Colonic mucosa (tissue), 4 donors: ENCODE measurements around the gene ITGA11. TPM values are rescaled to one million over a fixed set of nuclear protein-coding genes. Genes with fewer than 3 reads are reported as not detected.
A peak's percentile ranks its signal among the peaks of the same experiment; 100 is the strongest.

ENCODE experiments used
- DNase-seq: peaks from one replicate; pipeline ENCODE4 v3.0.0-alpha.2; 2020
- H3K27ac ChIP-seq: fragments of 200-600 bp; one replicate; pipeline ENCODE4 v1.8.0; 2021
- H3K27me3 ChIP-seq: fragments of 200-600 bp; one replicate; pipeline ENCODE4 v1.8.0; 2021
- H3K36me3 ChIP-seq: fragments of 200-600 bp; one replicate; pipeline ENCODE4 v1.8.0; 2021
- H3K4me1 ChIP-seq: fragments of 200-600 bp; one replicate; pipeline ENCODE4 v1.8.0; 2021; ENCODE audit warnings: mild to moderate bottlenecking
- H3K4me3 ChIP-seq: fragments of 200-600 bp; one replicate; pipeline ENCODE4 v1.8.0; 2021
- H3K9ac ChIP-seq, 2 donors: one replicate each; pipeline ENCODE4 v1.7.0; 2013; ENCODE audit warnings: control low read depth in 2 of 2, low read depth in 2 of 2, low read length in 2 of 2
- H3K9me3 ChIP-seq: fragments of 200-600 bp; one replicate; pipeline ENCODE4 v1.8.0; 2021
- intact Hi-C: fragments of 100-400 bp; cut with DNase I; formaldehyde crosslinking; loops from one replicate; pipeline ENCODE4 v1.14.1; 2022
- total RNA-seq, 2 donors: library from RNA; stranded (reverse); fragmentation: NEBNext Ultra II Directional in 1 of 2; extraction: Animal tissue kit (Norgen Biotek cat#: 25700) in 1 of 2; gene quantifications; one replicate each; pipeline ENCODE4 v1.2.1, GENCODE V29; 2021
- TF ChIP-seq, protein P1 (sequence below): fragments of 200-600 bp; IDR thresholded peaks from one replicate; pipeline ENCODE4 v1.8.0; 2022; ENCODE audit warnings: antibody characterized with exemption, mild to moderate bottlenecking
- donor health status: healthy.
- donor health status: DM: no; HTN: no; CAD: no.
- donor health status: DM: no; HTN: no; CAD: no.

ITGA11 gene
- total RNA-seq, 2 donors from 2014 or later: 2.4 to 4.1 TPM

- Histone ChIP-seq H3K4me3 (no peak overlapping the region), H3K27ac (no peak overlapping the region), H3K36me3 (no peaks in the 10 kb centered on the region), H3K9me3 (no peaks in the 10 kb centered on the region), H3K9ac (no peak overlapping the region), H3K4me1 (no peaks in the 10 kb centered on the region), H3K27me3 (no peaks in the 10 kb centered on the region)
- TF ChIP-seq, protein P1, sequence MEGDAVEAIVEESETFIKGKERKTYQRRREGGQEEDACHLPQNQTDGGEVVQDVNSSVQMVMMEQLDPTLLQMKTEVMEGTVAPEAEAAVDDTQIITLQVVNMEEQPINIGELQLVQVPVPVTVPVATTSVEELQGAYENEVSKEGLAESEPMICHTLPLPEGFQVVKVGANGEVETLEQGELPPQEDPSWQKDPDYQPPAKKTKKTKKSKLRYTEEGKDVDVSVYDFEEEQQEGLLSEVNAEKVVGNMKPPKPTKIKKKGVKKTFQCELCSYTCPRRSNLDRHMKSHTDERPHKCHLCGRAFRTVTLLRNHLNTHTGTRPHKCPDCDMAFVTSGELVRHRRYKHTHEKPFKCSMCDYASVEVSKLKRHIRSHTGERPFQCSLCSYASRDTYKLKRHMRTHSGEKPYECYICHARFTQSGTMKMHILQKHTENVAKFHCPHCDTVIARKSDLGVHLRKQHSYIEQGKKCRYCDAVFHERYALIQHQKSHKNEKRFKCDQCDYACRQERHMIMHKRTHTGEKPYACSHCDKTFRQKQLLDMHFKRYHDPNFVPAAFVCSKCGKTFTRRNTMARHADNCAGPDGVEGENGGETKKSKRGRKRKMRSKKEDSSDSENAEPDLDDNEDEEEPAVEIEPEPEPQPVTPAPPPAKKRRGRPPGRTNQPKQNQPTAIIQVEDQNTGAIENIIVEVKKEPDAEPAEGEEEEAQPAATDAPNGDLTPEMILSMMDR: no peak
- intact Hi-C loops: no loop called here
- DNase-seq: no peak
Observed at GRCh38 chr15:68311859-68312557, 120.0 kb downstream of the ITGA11 start.

DNA sequence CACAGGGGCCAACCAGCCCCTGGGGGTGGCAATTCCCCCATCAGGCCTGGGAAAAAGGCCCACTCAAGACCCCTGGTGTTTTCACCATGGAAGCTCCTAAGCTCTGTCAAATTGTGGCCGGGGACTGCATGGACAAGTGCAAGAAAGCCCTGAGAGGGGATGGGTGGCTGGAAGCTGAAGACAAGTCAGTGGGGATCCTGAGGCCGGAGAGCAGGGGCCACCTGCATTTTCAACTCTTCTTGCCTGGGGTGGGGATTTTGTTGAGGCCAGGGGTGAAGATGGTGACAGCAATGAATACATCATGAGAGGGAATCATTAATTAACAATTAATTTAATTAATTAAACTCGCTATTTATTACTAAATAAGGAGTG, 120.5 kb downstream of the ITGA11 start:
- H3K27me3 ChIP-seq: no peaks in the 10 kb centered on the region
- H3K9ac ChIP-seq: no peak overlapping the region
- H3K9me3 ChIP-seq: no peaks in the 10 kb centered on the region
- H3K36me3 ChIP-seq: no peaks in the 10 kb centered on the region
- TF ChIP-seq, protein P1: no peak
- no peak overlapping the region for H3K4me3 ChIP-seq
- intact Hi-C loops: no loop called here
- no peak for DNase-seq
- H3K4me1 ChIP-seq: no peaks in the 10 kb centered on the region
- H3K27ac ChIP-seq: no peak overlapping the region

- intact Hi-C loops: no loop called here
- H3K9ac ChIP-seq: no peak overlapping the region
- H3K27me3 ChIP-seq: no peaks in the 10 kb centered on the region
- no peaks in the 10 kb centered on the region for H3K4me1 ChIP-seq
- peak; percentile 9 for DNase-seq
- no peak overlapping the region for H3K27ac ChIP-seq
- TF ChIP-seq, protein P1: no peak
- no peaks in the 10 kb centered on the region for H3K36me3 ChIP-seq
- no peaks in the 10 kb centered on the region for H3K9me3 ChIP-seq
- no peak overlapping the region for H3K4me3 ChIP-seq
Observed at GRCh38 chr15:68310804-68311463, 121.0 kb downstream of the ITGA11 start.

DNA sequence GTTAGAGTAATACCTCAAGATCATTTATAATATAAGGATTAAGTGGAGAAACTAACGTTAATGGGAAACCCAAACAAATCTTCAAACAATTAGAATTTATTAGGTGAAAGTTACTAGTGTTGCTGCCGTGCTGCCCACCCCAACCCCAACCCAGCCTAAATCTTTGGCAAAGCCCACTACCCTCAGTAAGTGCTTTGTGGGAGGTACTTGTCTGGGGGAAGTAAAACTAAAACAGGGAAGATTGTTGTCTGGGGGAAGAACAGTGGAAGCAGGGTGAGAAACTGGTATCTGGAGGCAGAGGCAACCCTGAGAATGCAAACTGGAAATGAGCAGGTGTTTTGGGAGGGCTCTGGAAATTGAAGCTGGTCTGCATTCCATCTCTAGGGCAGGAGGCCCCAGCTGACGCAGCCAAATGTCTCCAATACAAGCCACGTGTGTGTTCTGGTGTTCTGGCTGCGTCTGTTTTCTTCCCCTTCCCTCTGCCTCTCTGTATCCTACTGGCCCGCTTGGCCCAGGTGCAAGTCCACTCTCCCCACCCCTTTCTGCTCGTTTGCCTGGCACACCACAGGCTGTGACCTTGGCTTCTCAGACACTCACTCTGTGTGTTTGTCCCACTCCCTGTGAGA, 121.7 kb downstream of the ITGA11 start:
- intact Hi-C loops: no loop called here
- no peaks in the 10 kb centered on the region for H3K4me1 ChIP-seq
- TF ChIP-seq, protein P1: no peak
- H3K27me3 ChIP-seq: no peaks in the 10 kb centered on the region
- peak; percentile 15 for DNase-seq
- H3K9me3 ChIP-seq: no peaks in the 10 kb centered on the region
- H3K4me3 ChIP-seq: no peak overlapping the region
- H3K27ac ChIP-seq: no peak overlapping the region
- no peak overlapping the region for H3K9ac ChIP-seq
- H3K36me3 ChIP-seq: no peaks in the 10 kb centered on the region

GRCh38 chr15:68309024-68309423, 122.9 kb downstream of the ITGA11 start:
- no peaks in the 10 kb centered on the region for H3K27me3 ChIP-seq

More at GRCh38 chr15:68309024-68309423, 122.9 kb downstream of the ITGA11 start:
- Histone ChIP-seq H3K36me3 (no peaks in the 10 kb centered on the region), H3K4me3 (no peak overlapping the region), H3K27ac (no peak overlapping the region), H3K9ac (no peak overlapping the region), H3K4me1 (no peaks in the 10 kb centered on the region), H3K9me3 (no peaks in the 10 kb centered on the region)
- TF ChIP-seq, protein P1: no peak
- DNase-seq: no peak
- intact Hi-C loops: no loop called here
